ENCODE results near the gene HOXA10. TPM values are rescaled to one million over a fixed set of nuclear protein-coding genes. Genes with fewer than 3 reads are reported as not detected.

HOXA10 gene
- total RNA-seq, 1 experiment from 2014 or later, result 9.5 TPM

DNA sequence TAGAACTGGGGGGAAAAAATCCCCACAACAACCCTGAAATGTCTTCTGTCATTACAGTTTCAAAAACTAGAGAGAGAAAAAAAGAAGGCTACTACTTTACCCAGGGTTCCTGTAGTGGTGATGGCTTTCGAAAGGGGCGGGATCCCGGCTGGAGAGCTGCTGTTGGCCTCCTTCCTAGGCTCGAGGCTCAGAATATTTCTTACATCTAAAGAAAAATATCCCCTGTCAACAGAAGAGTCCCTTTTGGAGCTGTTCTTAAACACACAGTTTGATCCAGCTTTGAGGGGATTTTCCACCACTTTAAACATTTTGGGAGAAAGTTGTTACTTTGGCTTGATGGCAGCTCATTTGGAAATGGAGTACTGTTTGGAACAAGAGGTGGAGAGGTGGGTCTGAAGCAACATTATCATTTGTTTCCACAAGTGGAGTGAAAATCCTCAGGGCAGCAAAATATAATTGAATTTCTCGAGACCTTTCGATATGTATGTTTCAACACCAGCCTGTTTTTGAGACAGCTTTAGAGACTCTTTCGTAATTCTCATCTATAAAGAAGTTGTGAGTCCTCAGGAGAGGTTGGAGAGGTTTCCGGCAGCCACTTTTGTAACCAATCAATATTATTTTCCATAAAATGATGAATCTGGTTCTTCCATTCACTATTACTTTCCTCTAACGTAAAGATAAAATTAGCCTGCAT is 20.7 kb upstream of the HOXA10 start:
- no TSS peak for BruUV-seq (replicated peaks)
- Histone ChIP-seq H3K36me3 (ENCODE audit: control insufficient read depth, insufficient read depth, low read length) (no peaks in the 10 kb centered on the region), H3K27me3 (replicated peaks; ENCODE audit: control insufficient read depth, insufficient read depth, low read length) (peaks cover 2% of the 10 kb centered on the region; the same call in 1 of the 2 replicates), H3K4me1 (peaks cover 5% of the 10 kb centered on the region), H3K4me3 (ENCODE audit: low read depth, low read length) (no peak overlapping the region), H3K9me3 (no peaks in the 10 kb centered on the region)
- H3K9me3 Mint-ChIP-seq (ENCODE audit: unreplicated experiment), result no peaks in the 10 kb centered on the region
- intact Hi-C loops (cut with micrococcal nuclease; ENCODE audit: unreplicated experiment), result loop anchor here (5.0 kb wide), 1 partner anchor 587 kb away; no protein-coding TSS in a partner anchor
- no peak overlapping the region for H3K27ac Mint-ChIP-seq (ENCODE audit: unreplicated experiment)
- DNase-seq, result no peak
- ChIA-PET CTCF (interaction anchor here (1.9 kb wide), 1 partner anchor 726 kb away, joined by 28 read pairs; no protein-coding TSS in a partner anchor), POLR2A (no interaction called here)
- no peaks in the 10 kb centered on the region for H3K4me1 Mint-ChIP-seq (ENCODE audit: low read depth, unreplicated experiment)
- H3K4me3 Mint-ChIP-seq (ENCODE audit: unreplicated experiment), result no peak overlapping the region
- H3K36me3 Mint-ChIP-seq (ENCODE audit: insufficient read depth, unreplicated experiment), result no peaks in the 10 kb centered on the region
- H3K27me3 Mint-ChIP-seq (ENCODE audit: insufficient read depth, unreplicated experiment), result peaks cover 10% of the 10 kb centered on the region
- TF ChIP-seq CTCF (IDR thresholded peaks at IDR 0.05; ENCODE audit: insufficient read depth in 1 of 2, low read depth in 1 of 2, low read length in 1 of 2, severe bottlenecking in 1 of 2, unreplicated experiment in 1 of 2), result no peak

- no peaks in the 10 kb centered on the region for H3K36me3 ChIP-seq (ENCODE audit: control insufficient read depth, insufficient read depth, low read length)
- CTCF ChIA-PET, result no interaction called here
- DNase-seq, result no peak
- no peaks in the 10 kb centered on the region for H3K9me3 ChIP-seq
- BruUV-seq (replicated peaks), result no TSS peak
- no peak overlapping the region for H3K4me3 Mint-ChIP-seq (ENCODE audit: unreplicated experiment)
- POLR2A ChIA-PET, result no interaction called here
- H3K9me3 Mint-ChIP-seq (ENCODE audit: unreplicated experiment), result no peaks in the 10 kb centered on the region
- no peaks in the 10 kb centered on the region for H3K36me3 Mint-ChIP-seq (ENCODE audit: insufficient read depth, unreplicated experiment)
- H3K27ac Mint-ChIP-seq (ENCODE audit: unreplicated experiment), result no peak overlapping the region
- TF ChIP-seq CTCF (IDR thresholded peaks at IDR 0.05; ENCODE audit: insufficient read depth in 1 of 2, low read depth in 1 of 2, low read length in 1 of 2, severe bottlenecking in 1 of 2, unreplicated experiment in 1 of 2), result no peak
- peaks cover 1% of the 10 kb centered on the region; the same call in 1 of the 2 replicates for H3K27me3 ChIP-seq (replicated peaks; ENCODE audit: control insufficient read depth, insufficient read depth, low read length)
- intact Hi-C loops (cut with micrococcal nuclease; ENCODE audit: unreplicated experiment), result no loop called here
- no peaks in the 10 kb centered on the region for H3K4me1 Mint-ChIP-seq (ENCODE audit: low read depth, unreplicated experiment)
- peaks cover 10% of the 10 kb centered on the region for H3K27me3 Mint-ChIP-seq (ENCODE audit: insufficient read depth, unreplicated experiment)
- H3K4me1 ChIP-seq, result peaks cover 2% of the 10 kb centered on the region
- no peak overlapping the region for H3K4me3 ChIP-seq (ENCODE audit: low read depth, low read length)
These were observed 19.9 kb upstream of the HOXA10 start for GRCh38 chr7:27194002-27194352.

DNA sequence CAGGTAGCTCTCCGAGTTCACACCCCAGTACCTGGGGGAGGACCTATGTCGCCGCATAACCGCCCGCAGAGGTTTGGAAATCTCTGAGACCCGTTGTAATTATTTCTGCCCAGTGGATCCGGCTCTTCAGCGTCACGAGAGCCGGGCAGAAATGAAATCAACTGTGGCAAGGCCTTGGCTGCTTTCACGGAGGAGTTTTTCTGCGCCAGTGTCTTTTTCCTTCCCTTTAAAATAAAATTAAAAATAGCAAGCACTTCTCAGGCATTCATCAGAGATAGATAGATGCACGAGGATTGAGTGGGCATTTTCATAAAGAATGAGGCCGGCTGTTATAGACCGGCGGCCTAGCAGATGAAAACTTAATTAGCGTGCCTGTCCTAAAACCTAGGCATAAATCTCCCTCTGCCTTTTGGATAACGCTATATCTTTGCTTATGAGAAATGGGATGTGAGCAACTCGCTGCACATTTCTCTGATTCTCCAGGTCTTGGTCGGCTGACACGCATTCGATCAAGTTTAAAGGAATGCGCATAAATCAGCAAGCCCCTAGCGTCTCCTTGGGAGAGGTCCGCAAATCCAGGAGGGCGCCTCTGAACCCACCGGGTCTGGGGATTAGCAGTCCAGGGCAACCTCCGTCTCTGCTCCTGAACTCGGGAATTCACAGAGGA is 19.3 kb upstream of the HOXA10 start:
- BruUV-seq (replicated peaks), result no TSS peak
- POLR2A ChIA-PET, result no interaction called here
- Histone ChIP-seq H3K4me3 (ENCODE audit: low read depth, low read length) (no peak overlapping the region), H3K4me1 (no peaks in the 10 kb centered on the region), H3K27me3 (replicated peaks; ENCODE audit: control insufficient read depth, insufficient read depth, low read length) (no peaks in the 10 kb centered on the region; the same call in 1 of the 2 replicates), H3K36me3 (ENCODE audit: control insufficient read depth, insufficient read depth, low read length) (no peaks in the 10 kb centered on the region), H3K9me3 (no peaks in the 10 kb centered on the region)
- no peaks in the 10 kb centered on the region for H3K4me1 Mint-ChIP-seq (ENCODE audit: low read depth, unreplicated experiment)
- intact Hi-C loops (cut with micrococcal nuclease; ENCODE audit: unreplicated experiment), result no loop called here
- no peak for TF ChIP-seq CTCF (IDR thresholded peaks at IDR 0.05; ENCODE audit: insufficient read depth in 1 of 2, low read depth in 1 of 2, low read length in 1 of 2, severe bottlenecking in 1 of 2, unreplicated experiment in 1 of 2)
- CTCF ChIA-PET, result no interaction called here
- H3K36me3 Mint-ChIP-seq (ENCODE audit: insufficient read depth, unreplicated experiment), result no peaks in the 10 kb centered on the region
- DNase-seq, result no peak
- H3K27ac Mint-ChIP-seq (ENCODE audit: unreplicated experiment), result no peak overlapping the region
- no peaks in the 10 kb centered on the region for H3K9me3 Mint-ChIP-seq (ENCODE audit: unreplicated experiment)
- peaks cover 10% of the 10 kb centered on the region for H3K27me3 Mint-ChIP-seq (ENCODE audit: insufficient read depth, unreplicated experiment)
- no peak overlapping the region for H3K4me3 Mint-ChIP-seq (ENCODE audit: unreplicated experiment)

All from Caco-2 (cell line).